ENCODE results near the gene SARDH.

DNA sequence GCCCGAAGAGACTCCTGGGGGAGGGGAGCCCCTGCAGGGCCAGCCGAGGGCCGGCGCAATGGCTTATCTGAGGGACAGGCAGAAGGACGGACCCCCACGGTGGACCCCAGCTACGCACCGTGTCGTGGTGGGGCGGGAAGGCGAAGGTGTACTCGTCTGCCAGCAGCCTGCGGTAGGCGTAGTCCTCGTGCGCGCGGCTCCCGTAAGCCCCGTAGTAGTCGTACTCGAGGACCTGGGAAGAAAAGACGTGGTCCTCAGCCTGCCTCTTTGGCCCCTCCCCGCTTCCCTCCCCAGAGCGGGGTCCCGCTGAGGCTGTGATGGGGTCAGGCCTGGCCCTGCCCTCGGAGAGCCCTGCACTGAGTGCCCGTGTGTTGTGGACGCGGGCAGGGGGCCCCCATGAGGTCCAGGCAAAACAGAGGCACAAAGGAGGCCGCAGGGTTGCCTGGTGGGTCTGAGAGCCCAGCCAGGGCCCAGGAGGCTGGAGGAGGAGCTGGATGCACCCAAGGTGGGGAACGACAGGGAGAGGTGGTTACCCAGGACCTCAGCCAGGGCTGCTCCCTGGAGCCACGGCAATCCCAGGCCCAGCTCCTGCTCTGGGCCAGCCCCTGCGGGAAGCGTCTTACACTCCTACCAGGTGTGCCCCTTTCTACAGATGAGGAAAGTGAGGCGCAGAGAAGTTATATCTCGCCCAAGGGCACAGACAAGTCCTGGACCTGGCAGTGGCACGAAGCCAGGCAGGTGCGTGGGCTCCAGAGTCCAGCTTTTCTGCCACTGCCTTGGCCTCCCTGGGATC is 35.2 kb downstream of the SARDH start:
- no peak for TF ChIP-seq POLR2A (IDR thresholded peaks at IDR 0.05)
- TF ChIP-seq, protein P1, sequence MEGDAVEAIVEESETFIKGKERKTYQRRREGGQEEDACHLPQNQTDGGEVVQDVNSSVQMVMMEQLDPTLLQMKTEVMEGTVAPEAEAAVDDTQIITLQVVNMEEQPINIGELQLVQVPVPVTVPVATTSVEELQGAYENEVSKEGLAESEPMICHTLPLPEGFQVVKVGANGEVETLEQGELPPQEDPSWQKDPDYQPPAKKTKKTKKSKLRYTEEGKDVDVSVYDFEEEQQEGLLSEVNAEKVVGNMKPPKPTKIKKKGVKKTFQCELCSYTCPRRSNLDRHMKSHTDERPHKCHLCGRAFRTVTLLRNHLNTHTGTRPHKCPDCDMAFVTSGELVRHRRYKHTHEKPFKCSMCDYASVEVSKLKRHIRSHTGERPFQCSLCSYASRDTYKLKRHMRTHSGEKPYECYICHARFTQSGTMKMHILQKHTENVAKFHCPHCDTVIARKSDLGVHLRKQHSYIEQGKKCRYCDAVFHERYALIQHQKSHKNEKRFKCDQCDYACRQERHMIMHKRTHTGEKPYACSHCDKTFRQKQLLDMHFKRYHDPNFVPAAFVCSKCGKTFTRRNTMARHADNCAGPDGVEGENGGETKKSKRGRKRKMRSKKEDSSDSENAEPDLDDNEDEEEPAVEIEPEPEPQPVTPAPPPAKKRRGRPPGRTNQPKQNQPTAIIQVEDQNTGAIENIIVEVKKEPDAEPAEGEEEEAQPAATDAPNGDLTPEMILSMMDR (IDR thresholded peaks at IDR 0.05 in 4 of 5, conservative IDR thresholded peaks at IDR 0.05 in 1 of 5): no peak
